Endothelial cell of umbilical vein (primary cell): ENCODE measurements around the gene WFDC13.

Source experiments
- CTCF ChIP-seq, 2 donors: IDR thresholded peaks; 1 replicate in 1 of 2; 2 replicates in 1 of 2; pipeline ENCODE4 v1.5.1; 2011; ENCODE audit warnings: low read length in 2 of 2, mild to moderate bottlenecking in 2 of 2, moderate library complexity in 2 of 2, control low read depth in 1 of 2, inconsistent platforms in 1 of 2, low read depth in 1 of 2; ENCODE audit not compliant: insufficient read depth in 1 of 2; ENCODE audit errors: extremely low read depth in 1 of 2
- EZH2 ChIP-seq: IDR thresholded peaks from 2 replicates; pipeline ENCODE4 v1.6.1; 2012; ENCODE audit warnings: borderline replicate concordance, low read depth, mild to moderate bottlenecking, moderate library complexity, low read length, inconsistent platforms; ENCODE audit not compliant: severe bottlenecking
- GATA2 ChIP-seq: IDR thresholded peaks from 2 replicates; pipeline ENCODE4 v1.7.0; 2011; ENCODE audit warnings: low read depth, mild to moderate bottlenecking, moderate library complexity, mixed read lengths, low read length; ENCODE audit not compliant: insufficient read length, insufficient read depth
- JUN ChIP-seq: IDR thresholded peaks from 2 replicates; pipeline ENCODE4 v1.6.1; 2011; ENCODE audit warnings: borderline replicate concordance, low read depth; ENCODE audit not compliant: insufficient read length, insufficient read depth
- MAX ChIP-seq: IDR thresholded peaks from 2 replicates; pipeline ENCODE4 v1.6.1; 2011; ENCODE audit not compliant: insufficient read depth, insufficient read length
- POLR2A ChIP-seq: IDR thresholded peaks from 2 replicates; pipeline ENCODE4 v1.6.1; 2012; ENCODE audit warnings: low read depth, mild to moderate bottlenecking, control low read depth, low read length
- POLR2AphosphoS5 ChIP-seq: IDR thresholded peaks from 2 replicates; pipeline ENCODE4 v1.6.1; 2012; ENCODE audit warnings: low read depth, mild to moderate bottlenecking, control low read depth, low read length, moderate library complexity; ENCODE audit not compliant: insufficient read depth

- TF ChIP-seq CTCF (IDR thresholded peaks at IDR 0.05; ENCODE audit: extremely low read depth in 1 of 2, insufficient read depth in 1 of 2, low read depth in 1 of 2, low read length in 2 of 2) (no peak), JUN (no peak), POLR2AphosphoS5 (no peak), GATA2 (no peak), POLR2A (no peak), MAX (no peak), EZH2 (no peak)
Measured at GRCh38 chr20:45701104-45701503, 734 bp upstream of the WFDC13 start.
